Peyer's patch (tissue), 4 donors: ENCODE measurements around the gene MAML3. TPM values are rescaled to one million over a fixed set of nuclear protein-coding genes. Genes with fewer than 3 reads are reported as not detected.
"Not testable (repeated sequence)": the region's sequence is repeated elsewhere in the genome, so short reads cannot be mapped to it uniquely, and the experiment has no call there.

Experiments
- DNase-seq, 3 donors: peaks; one replicate each; pipeline ENCODE4 v3.0.0-alpha.2; 2017 to 2019
- H3K27ac ChIP-seq, 4 donors: fragments of 200-600 bp; sonication (generic); one replicate each; pipeline ENCODE4 v1.5.1; 2016 to 2019
- H3K27me3 ChIP-seq, 2 donors: fragments of 200-600 bp; sonication (generic); one replicate each; pipeline ENCODE4 v1.5.1; 2019
- H3K36me3 ChIP-seq, 3 donors: fragments of 200-600 bp; sonication (generic); one replicate each; pipeline ENCODE4 v1.5.1; 2016 to 2019
- H3K4me1 ChIP-seq, 4 donors: fragments of 200-600 bp; sonication (generic); one replicate each; pipeline ENCODE4 v1.5.1; 2016 to 2019
- H3K4me3 ChIP-seq, 4 donors: fragments of 200-600 bp; sonication (generic); 1 replicate in 3 of 4; 2 replicates in 1 of 4; pipeline ENCODE4 v1.5.1; 2016 to 2019; ENCODE audit warnings: mild to moderate bottlenecking in 1 of 4
- H3K9me3 ChIP-seq, 4 donors: fragments of 200-600 bp; sonication (generic); one replicate each; pipeline ENCODE4 v1.5.1; 2016 to 2019; ENCODE audit warnings: mild to moderate bottlenecking in 1 of 4
- POLR2A ChIP-seq, 2 donors: fragments of 450-650 bp; IDR thresholded peaks; one replicate each; pipeline ENCODE4 v1.5.1; 2017; ENCODE audit warnings: antibody characterized with exemption in 2 of 2, mild to moderate bottlenecking in 2 of 2, moderate library complexity in 2 of 2
- total RNA-seq, 4 donors: library from RNA; depleted of rRNA; stranded (reverse); fragments of >200 nt; gene quantifications; one replicate each; pipeline ENCODE4 v1.1.0, GENCODE V29; 2016
- TF ChIP-seq, protein P1 (sequence below), 6 experiments: fragments of 450-650 bp in 4 of 6; fragments of 200-600 bp in 2 of 6; sonication (generic) in 1 of 6; IDR thresholded peaks; one replicate each; pipeline ENCODE4 v1.5.1; 2017 to 2019; ENCODE audit warnings: antibody characterized with exemption in 6 of 6, mild to moderate bottlenecking in 3 of 6, moderate library complexity in 1 of 6

Gene MAML3
- total RNA-seq, 4 donors from 2014 or later, result 6.5 to 44.6 (median 22.1) TPM

DNA sequence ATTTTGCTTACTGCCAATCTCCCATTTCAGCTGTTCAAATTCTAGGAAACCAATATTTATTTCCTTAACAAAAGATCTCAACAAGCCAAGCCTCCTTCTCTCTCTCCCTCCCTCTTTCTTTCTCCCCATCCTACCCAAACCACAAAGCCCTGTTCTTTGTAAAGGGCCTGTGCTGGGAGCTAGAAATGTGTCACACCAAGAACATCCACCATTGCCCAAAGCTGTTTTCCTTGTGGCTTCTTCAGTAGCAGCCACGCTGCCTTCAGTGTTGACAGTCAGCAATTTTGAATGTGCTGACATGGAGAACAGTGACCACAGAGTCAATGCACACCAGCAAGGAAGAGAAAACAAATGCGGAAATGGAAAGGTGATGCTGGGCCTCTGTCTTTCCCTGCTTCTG is 203.0 kb downstream of the MAML3 start:
- no peaks in the 10 kb centered on the region for H3K27me3 ChIP-seq
- H3K4me1 ChIP-seq, result no peaks in the 10 kb centered on the region
- no peak overlapping the region for H3K4me3 ChIP-seq
- H3K9me3 ChIP-seq, result no peaks in the 10 kb centered on the region
- TF ChIP-seq, protein P1, sequence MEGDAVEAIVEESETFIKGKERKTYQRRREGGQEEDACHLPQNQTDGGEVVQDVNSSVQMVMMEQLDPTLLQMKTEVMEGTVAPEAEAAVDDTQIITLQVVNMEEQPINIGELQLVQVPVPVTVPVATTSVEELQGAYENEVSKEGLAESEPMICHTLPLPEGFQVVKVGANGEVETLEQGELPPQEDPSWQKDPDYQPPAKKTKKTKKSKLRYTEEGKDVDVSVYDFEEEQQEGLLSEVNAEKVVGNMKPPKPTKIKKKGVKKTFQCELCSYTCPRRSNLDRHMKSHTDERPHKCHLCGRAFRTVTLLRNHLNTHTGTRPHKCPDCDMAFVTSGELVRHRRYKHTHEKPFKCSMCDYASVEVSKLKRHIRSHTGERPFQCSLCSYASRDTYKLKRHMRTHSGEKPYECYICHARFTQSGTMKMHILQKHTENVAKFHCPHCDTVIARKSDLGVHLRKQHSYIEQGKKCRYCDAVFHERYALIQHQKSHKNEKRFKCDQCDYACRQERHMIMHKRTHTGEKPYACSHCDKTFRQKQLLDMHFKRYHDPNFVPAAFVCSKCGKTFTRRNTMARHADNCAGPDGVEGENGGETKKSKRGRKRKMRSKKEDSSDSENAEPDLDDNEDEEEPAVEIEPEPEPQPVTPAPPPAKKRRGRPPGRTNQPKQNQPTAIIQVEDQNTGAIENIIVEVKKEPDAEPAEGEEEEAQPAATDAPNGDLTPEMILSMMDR (IDR thresholded peaks at IDR 0.05), result no peak
- no peak for TF ChIP-seq POLR2A (IDR thresholded peaks at IDR 0.05)
- peak overlapping the region in 1 of 4 donors; percentile 46 for H3K27ac ChIP-seq
- H3K36me3 ChIP-seq, result no peaks in the 10 kb centered on the region
- DNase-seq, result no peak

DNA sequence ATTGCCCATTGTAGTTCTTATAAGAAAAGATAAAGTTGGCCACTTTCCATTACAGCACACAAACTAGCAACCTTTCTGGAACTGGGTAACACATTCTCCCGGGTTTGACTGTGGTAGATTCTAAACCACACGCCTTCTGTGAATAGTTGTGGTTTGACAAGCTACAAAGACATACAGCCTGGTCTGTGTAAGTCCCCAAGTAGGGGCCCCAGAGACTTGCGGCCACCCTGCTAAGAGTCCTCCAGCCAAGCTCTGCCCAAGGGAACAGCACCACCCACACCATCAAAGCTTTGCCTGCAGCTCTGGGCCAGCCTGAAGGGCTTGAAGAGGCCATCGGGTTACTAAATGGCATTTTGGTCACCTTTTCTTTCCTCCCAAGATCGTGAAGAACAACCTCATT is 203.4 kb downstream of the MAML3 start:
- TF ChIP-seq, protein P1 (IDR thresholded peaks at IDR 0.05), result no peak
- TF ChIP-seq POLR2A (IDR thresholded peaks at IDR 0.05), result no peak
- no peaks in the 10 kb centered on the region for H3K27me3 ChIP-seq
- H3K9me3 ChIP-seq, result no peaks in the 10 kb centered on the region
- H3K36me3 ChIP-seq, result no peaks in the 10 kb centered on the region
- DNase-seq, result no peak
- H3K4me1 ChIP-seq, result no peaks in the 10 kb centered on the region
- peak overlapping the region in 1 of 4 donors; percentile 46 for H3K27ac ChIP-seq
- no peak overlapping the region for H3K4me3 ChIP-seq

DNA sequence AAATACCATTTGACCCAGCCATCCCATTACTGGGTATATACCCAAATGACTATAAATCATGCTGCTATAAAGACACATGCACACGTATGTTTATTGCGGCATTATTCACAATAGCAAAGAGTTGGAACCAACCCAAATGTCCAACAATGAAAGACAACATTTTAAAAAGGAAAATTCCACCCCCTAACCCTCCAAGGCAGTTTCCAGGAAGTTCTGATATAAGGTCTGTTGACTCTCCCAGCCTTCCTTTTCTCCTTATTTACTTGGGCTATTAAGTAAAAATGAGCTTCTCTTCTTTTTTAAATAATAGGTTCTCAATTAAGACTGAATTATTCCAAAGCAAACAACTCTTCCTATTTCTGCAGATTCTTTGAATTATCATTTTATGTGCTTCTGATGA is 209.1 kb downstream of the MAML3 start:
- H3K4me1 ChIP-seq, H3K4me3 ChIP-seq, H3K27me3 ChIP-seq, H3K36me3 ChIP-seq, H3K27ac ChIP-seq, H3K9me3 ChIP-seq, DNase-seq: not testable (repeated sequence)

DNA sequence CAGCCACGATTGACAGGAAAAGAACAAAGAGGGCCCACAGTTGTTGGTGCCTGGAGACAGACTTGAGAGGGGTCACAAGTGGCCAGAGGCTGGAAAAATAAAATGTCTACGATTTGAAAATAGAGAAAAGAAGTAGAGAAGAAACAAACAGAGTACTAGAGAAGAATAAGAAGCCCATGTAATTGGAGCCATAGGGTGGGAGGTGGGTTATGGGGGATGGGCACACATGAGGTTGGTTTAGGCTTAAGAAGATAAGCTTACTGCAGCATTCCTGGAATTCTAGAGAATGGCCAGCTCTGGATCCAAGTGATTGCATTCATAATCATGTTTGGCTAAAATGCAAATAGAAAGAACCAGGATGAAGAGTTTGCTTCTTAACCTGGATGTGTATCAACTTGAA is 210.7 kb downstream of the MAML3 start:
- Histone ChIP-seq H3K4me1 (no peaks in the 10 kb centered on the region), H3K9me3 (no peaks in the 10 kb centered on the region), H3K27ac (no peak overlapping the region), H3K36me3 (no peaks in the 10 kb centered on the region), H3K4me3 (no peak overlapping the region), H3K27me3 (no peaks in the 10 kb centered on the region)
- TF ChIP-seq, protein P1 (IDR thresholded peaks at IDR 0.05), result no peak
- no peak for TF ChIP-seq POLR2A (IDR thresholded peaks at IDR 0.05)
- no peak for DNase-seq

DNA sequence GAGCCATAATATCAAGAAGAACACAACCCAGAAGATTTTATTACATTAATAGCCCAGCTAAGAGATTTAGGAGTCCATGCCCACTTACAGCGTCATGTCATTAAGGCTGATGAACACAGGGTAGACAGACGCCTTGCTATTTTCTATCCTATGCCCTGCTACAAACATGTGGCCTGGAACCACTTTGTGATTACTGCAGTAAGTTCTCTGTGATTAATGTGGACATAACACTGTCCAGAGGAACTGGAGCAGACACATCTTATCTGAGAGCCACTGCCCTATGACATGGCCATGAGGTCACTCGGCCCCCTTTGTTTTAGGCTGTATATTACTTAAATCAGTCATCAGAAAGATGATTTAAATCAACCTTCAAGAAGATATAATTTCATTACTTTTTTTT is 211.7 kb downstream of the MAML3 start:
- Histone ChIP-seq H3K9me3 (no peaks in the 10 kb centered on the region), H3K27ac (no peak overlapping the region), H3K4me1 (no peaks in the 10 kb centered on the region), H3K36me3 (no peaks in the 10 kb centered on the region), H3K27me3 (no peaks in the 10 kb centered on the region), H3K4me3 (no peak overlapping the region)
- no peak for TF ChIP-seq POLR2A (IDR thresholded peaks at IDR 0.05)
- TF ChIP-seq, protein P1 (IDR thresholded peaks at IDR 0.05), result no peak
- no peak for DNase-seq

DNA sequence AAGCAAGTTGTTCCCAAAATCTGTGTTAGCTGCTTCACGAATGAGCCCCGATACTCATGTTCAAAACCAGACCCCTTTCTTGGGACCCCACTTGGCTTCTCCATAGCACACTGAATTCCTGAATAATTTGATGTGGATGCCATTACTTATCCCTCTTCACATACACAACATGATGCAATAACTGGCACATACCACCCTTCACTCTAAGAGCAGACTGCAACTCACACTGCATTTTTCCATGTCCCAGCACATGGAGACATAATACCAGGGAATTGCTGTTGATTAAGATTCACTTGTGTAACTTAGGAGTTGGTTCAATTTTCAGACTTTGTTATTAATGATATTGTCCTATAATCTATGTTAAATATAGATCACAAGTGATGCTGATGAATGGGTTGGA is 213.4 kb downstream of the MAML3 start:
- TF ChIP-seq POLR2A (IDR thresholded peaks at IDR 0.05), result no peak
- TF ChIP-seq, protein P1 (IDR thresholded peaks at IDR 0.05), result no peak
- no peaks in the 10 kb centered on the region for H3K9me3 ChIP-seq
- no peaks in the 10 kb centered on the region for H3K4me1 ChIP-seq
- no peaks in the 10 kb centered on the region for H3K36me3 ChIP-seq
- no peaks in the 10 kb centered on the region for H3K27me3 ChIP-seq
- DNase-seq, result no peak
- no peak overlapping the region for H3K4me3 ChIP-seq
- H3K27ac ChIP-seq, result no peak overlapping the region
